C1 segment of cervical spinal cord (tissue), 14 donors: Measurements from ENCODE around the gene CNNM2.
"Not testable (repeated sequence)": the region's sequence is repeated elsewhere in the genome, so short reads cannot be mapped to it uniquely, and the experiment has no call there.

Source experiments
- DNase-seq, 14 donors: peaks; one replicate each; lab custom pipeline; 2025; lab: John Stamatoyannopoulos, UW

Gene CNNM2

GRCh38 chr10:103103989-103104388 lies 185.9 kb downstream of the CNNM2 start:
- DNase-seq, result no peak

- no peak for DNase-seq
Observed at GRCh38 chr10:103104721-103105120, 186.6 kb downstream of the CNNM2 start.

DNA sequence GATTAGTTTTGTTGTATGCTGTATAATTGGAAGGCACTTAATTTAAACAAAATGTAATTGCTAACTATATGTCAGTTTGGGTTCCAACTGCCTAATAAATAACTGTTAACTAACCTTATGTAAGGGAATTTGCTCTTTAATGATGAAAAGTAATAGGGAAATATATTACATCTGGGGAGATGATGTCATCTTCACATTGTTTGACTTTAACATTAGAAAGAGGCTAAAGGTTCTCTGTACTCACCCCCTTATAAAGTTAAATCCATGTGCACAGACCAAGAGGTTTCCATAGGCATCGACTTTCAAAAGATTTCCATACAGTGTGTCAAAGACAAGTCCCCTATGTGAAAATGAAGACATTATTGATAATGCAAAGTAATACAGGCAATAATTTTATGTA lies 187.4 kb downstream of the CNNM2 start:
- no peak for DNase-seq

DNA sequence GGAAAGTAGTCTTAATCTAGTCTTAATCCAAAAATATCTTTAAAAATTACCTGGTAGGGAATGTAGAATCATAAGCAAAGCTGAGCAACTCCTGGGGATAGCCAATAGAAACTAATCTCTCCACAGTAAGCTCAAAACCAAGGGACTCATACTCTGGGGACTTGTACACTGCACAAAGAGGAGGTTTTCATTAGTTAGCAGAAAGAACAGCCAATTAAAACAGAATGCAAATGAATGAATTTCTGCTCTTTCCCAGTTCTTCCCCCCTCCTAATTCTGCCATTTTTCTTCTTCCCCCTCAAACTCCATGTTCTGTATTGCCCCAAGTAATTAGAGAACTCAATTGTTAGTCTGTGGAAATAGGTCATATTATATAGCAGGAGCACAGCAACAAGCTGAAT lies 188.4 kb downstream of the CNNM2 start:
- no peak for DNase-seq

DNA sequence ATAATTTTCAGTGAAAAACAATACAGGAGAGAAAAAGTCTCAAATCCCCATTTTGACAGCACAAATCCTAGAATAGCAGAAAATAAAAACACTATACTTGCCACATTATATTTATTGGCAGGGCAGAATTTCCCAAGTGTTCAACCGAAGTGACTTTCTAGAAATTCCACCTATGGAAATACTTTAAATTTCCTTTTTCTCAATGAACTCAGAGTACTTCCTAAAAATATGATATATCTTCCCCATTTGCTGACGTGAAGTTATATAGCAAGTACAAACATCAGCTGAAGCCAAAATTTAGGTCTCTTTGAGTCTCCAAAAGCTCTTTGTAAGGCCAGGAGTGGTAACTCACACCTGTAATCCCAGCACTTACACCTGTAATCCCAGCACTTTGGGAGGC lies 191.7 kb downstream of the CNNM2 start:
- no peak for DNase-seq

- no peak for DNase-seq
Observed at GRCh38 chr10:103110407-103110806, 192.3 kb downstream of the CNNM2 start.

DNA sequence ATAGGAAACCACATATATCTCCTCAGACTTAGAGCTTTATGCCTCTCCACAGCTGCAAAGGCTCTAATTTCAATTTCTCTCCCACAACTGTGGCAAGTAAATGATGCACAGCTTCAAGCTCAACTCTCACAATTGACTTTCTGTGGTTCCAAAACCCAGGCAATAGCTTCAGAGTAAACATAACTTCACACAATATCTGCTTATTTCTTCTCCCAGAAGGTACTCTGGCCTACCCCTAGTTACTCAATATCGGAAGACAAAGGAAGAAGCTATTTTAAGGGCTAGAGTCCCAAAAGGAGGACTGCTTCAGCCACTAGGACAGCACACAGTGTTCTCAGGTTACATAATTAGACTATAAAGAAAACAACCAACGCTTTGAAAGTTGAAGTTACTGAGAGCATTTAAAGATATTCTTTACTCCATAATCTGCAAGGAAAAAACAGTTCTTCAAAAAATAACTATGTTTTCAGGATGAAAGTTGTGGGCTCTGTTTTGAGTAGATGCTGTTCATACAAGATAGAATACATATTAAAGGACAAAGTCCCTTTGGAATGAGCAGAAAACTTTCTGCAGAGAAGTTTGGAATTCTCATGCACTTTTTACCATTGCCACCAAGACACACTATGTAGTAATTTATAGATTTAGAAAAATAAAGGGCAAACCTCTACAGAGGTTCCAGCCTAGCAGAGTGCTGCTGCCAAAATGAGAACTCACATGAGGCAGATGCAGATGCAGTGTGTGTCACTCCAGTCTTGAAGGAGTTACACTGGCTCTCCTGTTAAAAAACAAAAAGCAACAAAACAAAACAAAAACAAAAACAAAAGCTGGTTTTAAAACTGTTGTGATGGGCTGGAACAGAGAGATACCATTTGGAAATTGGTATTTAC lies 193.2 kb downstream of the CNNM2 start:
- DNase-seq, result peak in 2 of 14 donors; percentile 25 to 32

GRCh38 chr10:103111918-103112877 lies 194.1 kb downstream of the CNNM2 start:
- DNase-seq, result no peak

GRCh38 chr10:103114876-103115275 lies 196.8 kb downstream of the CNNM2 start:
- DNase-seq, result no peak

- DNase-seq, result no peak
Observed at GRCh38 chr10:103117247-103117646, 199.2 kb downstream of the CNNM2 start.

GRCh38 chr10:103120546-103120945 lies 202.5 kb downstream of the CNNM2 start:
- no peak for DNase-seq

DNA sequence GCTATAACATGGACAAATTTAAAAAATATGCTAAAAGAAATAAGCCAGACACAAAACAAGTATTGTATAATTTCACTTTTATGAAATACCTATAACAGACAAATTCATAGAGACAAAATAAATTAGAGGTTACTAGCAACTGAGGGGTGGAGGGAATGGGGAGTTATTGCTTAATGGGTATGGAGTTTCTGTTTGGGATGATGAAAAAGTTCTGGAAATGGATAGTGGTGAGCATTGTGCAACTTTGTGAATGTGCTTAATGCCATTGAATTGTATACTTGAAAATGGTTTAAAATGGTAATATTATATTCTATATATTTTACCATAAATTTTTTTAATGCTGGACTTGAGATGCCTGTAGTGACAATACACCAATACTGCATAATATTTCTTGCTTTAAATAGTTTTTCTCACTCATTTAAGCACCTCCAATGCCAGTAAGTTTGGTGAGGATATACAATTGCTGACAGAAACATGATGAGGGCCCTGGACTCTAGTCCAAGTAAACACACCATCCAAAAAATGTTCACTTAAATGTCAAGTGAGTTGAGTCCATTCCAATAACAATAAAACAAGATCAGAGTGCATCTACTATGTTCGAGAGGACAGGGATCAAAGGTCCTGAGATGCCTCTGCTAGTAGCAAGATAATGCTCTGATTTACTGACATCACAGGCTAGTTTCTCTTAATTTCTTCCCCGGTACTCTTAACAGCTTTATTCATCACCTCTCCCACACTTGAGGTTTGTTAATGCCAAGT lies 203.1 kb downstream of the CNNM2 start:
- DNase-seq, result no peak

- DNase-seq, result no peak
Observed at GRCh38 chr10:103123282-103124024, 205.4 kb downstream of the CNNM2 start.

DNA sequence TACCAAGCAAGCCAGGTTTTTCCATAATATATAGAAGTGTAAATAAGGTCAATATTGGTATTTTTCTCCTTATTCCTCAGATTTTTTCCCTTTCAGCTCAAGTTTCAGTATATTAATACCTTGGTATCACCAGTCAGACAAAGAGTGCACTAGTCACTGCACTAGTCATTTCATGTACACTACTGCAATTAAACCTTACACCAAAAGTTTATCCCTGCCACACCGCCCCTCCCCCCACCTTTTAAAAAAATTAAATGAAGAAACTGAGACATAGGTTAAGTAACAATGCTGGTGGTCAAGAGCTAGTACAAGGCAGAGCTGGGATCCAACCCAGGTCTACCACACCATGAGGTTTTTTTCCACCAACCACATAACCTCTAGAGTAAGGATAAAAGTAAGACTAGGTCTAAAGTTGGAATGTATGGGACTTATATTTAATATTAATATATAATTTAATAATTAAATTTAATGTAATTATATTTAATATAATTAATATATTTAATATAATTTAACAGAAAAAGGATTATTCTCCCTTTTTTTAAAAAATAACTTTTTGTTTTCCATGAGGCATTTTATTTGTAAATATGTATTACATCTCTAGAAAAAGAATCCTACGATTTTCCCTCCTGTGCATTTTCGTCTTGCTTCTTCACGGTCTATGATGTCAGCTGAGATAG lies 206.5 kb downstream of the CNNM2 start:
- no peak for DNase-seq

GRCh38 chr10:103125323-103126267 lies 207.5 kb downstream of the CNNM2 start:
- DNase-seq, result no peak

GRCh38 chr10:103127241-103127640 lies 209.1 kb downstream of the CNNM2 start:
- DNase-seq, result no peak

GRCh38 chr10:103130180-103130579 lies 212.1 kb downstream of the CNNM2 start:
- not testable (repeated sequence) for DNase-seq

GRCh38 chr10:103130910-103131309 lies 212.8 kb downstream of the CNNM2 start:
- no peak for DNase-seq

GRCh38 chr10:103135168-103135567 lies 217.1 kb downstream of the CNNM2 start:
- not testable (repeated sequence) for DNase-seq
